HG03066 (cell line): ENCODE data around the gene ITK.

ENCODE experiments used
- ATAC-seq: cut with Tn5 transposase; IDR thresholded peaks from one replicate; pipeline ENCODE4 v1.9.1; 2021; ENCODE audit warnings: low read depth; ENCODE audit not compliant: unreplicated experiment

The ITK gene

DNA sequence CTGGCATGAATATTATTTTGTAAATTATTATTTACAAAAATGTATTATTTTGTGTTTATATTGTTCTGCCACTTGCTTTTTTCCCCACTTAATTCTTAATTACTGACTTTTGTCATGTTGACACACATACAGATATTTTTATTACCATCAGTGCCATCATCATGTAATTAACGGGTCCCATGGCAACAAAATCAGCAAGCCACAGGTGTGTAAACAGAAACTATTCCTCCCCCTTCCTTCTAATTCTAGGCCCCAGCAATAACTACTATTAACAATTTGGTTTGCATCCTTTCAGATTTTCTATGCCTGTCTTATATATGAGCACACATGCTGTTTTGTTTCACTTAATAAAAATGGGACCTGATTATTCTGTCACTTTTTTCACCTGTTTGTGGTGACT lies 114.6 kb downstream of the ITK start:
- ATAC-seq, result no peak

DNA sequence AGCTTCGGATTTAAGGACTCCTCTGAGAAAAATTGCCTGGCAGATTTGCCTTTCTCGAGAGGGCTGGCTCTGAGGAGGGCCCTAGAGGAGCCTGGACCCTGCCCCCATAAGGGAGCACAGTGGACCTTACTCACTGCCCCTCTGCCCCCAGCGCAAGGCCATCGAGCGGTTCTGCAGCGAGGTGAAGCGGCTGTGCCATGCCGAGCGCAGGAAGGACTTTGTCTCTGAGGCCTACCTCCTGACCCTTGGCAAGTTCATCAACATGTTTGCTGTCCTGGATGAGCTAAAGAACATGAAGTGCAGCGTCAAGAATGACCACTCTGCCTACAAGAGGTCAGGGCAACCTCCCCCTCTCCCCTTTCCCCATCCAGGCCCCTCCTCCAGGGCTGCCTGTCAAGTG lies 119.9 kb downstream of the ITK start:
- ATAC-seq, result no peak

DNA sequence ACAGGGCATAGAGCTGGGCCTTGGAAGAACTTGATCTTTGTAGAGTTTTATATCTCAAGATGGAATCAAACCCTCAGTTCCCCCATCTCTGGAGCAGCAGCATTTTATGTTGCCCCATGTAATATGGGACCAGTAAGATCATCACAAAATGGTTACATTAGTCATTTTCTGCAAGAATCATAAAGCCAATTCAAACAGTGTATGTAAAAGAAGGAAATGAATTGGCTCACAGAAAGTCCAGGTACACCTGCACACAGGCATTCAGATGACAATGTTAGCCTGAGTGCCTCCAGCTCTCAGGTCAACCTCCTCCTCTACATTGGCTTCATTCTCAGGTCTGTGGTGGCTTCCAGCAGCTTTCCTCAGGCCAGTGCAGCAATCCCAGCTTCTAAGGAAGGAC lies 120.4 kb downstream of the ITK start:
- no peak for ATAC-seq

DNA sequence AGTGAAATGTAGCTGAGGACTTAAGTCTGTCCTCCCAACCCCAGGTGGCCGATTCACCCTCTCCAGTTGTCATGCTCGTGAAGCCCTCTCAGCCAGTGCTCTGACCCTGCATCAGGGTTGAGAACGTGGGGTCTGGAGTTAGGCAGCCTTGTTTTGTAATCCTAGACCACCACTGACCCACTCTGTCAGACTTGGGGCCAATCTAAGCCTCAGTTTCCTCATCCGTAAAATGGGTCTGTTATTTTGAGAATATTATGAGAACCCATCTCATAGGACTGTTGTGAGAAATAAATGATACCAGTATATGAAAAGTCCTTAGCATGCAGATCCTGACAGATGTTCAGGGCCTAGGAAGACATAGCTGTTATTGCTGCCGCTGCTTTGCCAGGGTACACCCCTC lies 122.4 kb downstream of the ITK start:
- no peak for ATAC-seq

DNA sequence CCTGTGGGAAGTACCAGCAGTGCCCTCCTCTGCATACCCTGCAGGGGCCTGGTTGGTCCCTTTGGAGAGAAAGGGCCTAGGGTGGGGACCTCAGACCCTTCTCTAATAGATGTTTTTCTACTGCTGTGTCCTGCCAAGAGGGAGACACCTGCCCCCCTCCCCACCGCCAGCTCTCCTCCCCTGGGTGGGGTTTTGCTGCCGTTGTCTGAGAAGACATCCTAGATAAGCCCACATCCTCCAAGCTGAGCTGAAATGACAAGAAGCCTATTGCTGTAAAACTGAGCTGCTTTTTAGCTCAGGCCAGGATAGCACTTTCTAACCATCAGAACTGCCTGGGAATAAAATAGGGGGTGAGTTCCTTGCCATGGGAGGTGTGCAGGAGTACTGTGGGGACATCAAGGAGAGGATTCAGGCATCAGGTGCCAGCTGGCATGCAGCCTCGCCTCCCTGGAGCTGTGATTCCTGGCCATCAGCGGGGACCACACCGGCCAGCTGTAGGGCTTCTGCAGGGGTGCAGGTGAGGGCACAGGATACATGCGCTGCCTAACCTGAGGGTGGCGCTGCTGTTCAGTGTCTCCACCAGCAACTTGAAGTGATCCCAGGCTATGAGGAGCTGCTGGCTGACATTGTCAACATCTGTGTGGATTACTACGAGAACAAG lies 123.2 kb downstream of the ITK start:
- ATAC-seq, result no peak
